KOPT-K1 (cell line): ENCODE results near the gene SMARCB1.
"Not testable (repeated sequence)": the region's sequence is repeated elsewhere in the genome, so short reads cannot be mapped to it uniquely, and the experiment has no call there.

ENCODE experiments used
- H3K27ac ChIP-seq: fragments of 200-600 bp; sonication (generic); 2 replicates; pipeline ENCODE4 v1.5.1; 2016; ENCODE audit warnings: antibody characterized with exemption, mild to moderate bottlenecking, low read depth, low read length; ENCODE audit not compliant: poor library complexity, severe bottlenecking
- H3K36me3 ChIP-seq: fragments of 200-600 bp; sonication (generic); 2 replicates; pipeline ENCODE4 v1.5.1; 2017; ENCODE audit warnings: antibody characterized with exemption, mild to moderate bottlenecking, low read length, moderate library complexity; ENCODE audit not compliant: insufficient read depth
- H3K9me3 ChIP-seq: fragments of 200-600 bp; sonication (generic); 2 replicates; pipeline ENCODE4 v1.5.1; 2017; ENCODE audit warnings: antibody characterized with exemption, low read length, mild to moderate bottlenecking; ENCODE audit not compliant: insufficient read depth, poor library complexity, severe bottlenecking

Gene SMARCB1

GRCh38 chr22:23846081-23846469 lies 59.3 kb downstream of the SMARCB1 start:
- no peaks in the 10 kb centered on the region for H3K9me3 ChIP-seq
- no peak overlapping the region for H3K27ac ChIP-seq

DNA sequence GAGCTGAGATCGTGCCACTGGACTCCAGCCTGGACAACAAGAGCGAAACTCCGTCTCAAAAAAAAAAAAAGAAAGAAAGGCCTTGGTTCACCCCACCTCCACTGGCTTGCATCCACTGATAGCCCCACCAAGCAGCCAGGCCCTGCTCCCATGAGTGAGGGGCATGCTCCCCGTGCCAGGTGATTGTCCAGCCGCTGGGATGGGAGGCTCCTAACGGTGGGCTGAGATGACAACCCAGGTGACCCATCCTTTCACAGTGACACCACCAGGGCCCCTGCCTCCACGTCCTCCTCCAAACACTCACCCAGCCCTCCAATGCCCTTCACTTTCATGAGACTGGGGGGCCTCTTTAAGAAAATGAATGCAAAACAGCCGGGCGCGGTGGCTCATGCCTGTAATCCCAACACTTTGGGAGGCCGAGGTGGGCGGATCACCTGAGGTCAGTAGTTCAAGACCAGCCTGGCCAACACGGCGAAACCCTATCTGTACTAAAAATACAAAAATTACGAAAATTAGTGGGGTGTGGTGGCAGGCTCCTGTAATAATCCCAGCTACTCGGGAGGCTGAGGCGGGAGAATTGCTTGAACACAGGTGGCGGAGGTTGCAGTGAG lies 60.6 kb downstream of the SMARCB1 start:
- no peak overlapping the region for H3K27ac ChIP-seq
- H3K36me3 ChIP-seq: no peaks in the 10 kb centered on the region
- H3K9me3 ChIP-seq: no peaks in the 10 kb centered on the region

More at GRCh38 chr22:23846081-23846469, 59.3 kb downstream of the SMARCB1 start:
- H3K36me3 ChIP-seq: no peaks in the 10 kb centered on the region

- Histone ChIP-seq H3K9me3 (no peaks in the 10 kb centered on the region), H3K36me3 (no peaks in the 10 kb centered on the region), H3K27ac (no peak overlapping the region)
Measured at GRCh38 chr22:23847991-23848864, 61.5 kb downstream of the SMARCB1 start.

GRCh38 chr22:23849009-23850006 lies 62.5 kb downstream of the SMARCB1 start:
- no peaks in the 10 kb centered on the region for H3K9me3 ChIP-seq
- no peaks in the 10 kb centered on the region for H3K36me3 ChIP-seq
- H3K27ac ChIP-seq: no peak overlapping the region

- no peaks in the 10 kb centered on the region for H3K36me3 ChIP-seq
- H3K9me3 ChIP-seq: no peaks in the 10 kb centered on the region
- H3K27ac ChIP-seq: no peak overlapping the region
Measured at GRCh38 chr22:23850136-23850611, 63.4 kb downstream of the SMARCB1 start.

DNA sequence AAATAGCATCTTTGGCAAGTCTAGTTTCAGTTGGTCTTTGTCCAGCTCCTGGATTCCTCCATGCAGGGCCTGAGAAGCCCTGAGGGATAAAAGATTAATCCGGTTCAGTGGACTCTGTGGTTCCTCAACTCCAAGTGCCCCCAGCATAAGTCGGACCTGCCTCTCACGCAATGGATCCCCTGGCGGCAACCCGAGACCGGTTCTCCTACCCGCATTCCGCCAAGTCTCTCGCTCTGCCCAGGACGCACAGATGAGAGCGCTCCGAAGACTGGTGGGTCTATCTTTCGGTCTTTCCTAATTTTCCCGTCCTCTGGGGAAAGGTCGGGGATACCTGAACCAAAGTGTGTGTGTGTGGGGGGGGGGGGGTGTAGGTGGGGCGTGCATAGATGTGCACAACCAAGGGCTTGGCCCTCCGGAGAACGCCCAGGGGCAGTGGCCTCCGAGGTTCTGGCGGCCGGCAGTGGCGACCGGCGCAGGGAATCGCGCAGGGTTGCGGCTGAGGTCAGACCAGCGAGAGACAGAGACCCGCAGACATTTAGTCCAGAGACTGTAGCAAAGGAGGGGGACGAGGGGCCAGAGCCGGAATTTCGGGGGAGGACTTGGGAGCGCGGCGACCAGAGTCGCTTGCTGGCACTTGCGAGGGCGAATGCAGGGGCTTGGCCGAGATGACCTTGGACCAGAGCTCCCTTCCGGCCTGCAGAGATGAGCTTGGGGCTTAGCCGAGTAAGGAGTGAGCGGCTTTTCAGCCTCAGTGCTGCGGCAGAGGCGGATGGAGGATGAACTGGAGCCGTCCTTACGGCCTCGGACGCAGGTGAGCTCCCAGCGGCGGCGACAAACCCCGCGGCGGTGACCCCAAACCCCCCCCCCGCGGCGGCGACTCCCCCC lies 70.2 kb downstream of the SMARCB1 start:
- H3K27ac ChIP-seq: peak overlapping the region; percentile 80
- H3K9me3 ChIP-seq: no peaks in the 10 kb centered on the region
- no peaks in the 10 kb centered on the region for H3K36me3 ChIP-seq

DNA sequence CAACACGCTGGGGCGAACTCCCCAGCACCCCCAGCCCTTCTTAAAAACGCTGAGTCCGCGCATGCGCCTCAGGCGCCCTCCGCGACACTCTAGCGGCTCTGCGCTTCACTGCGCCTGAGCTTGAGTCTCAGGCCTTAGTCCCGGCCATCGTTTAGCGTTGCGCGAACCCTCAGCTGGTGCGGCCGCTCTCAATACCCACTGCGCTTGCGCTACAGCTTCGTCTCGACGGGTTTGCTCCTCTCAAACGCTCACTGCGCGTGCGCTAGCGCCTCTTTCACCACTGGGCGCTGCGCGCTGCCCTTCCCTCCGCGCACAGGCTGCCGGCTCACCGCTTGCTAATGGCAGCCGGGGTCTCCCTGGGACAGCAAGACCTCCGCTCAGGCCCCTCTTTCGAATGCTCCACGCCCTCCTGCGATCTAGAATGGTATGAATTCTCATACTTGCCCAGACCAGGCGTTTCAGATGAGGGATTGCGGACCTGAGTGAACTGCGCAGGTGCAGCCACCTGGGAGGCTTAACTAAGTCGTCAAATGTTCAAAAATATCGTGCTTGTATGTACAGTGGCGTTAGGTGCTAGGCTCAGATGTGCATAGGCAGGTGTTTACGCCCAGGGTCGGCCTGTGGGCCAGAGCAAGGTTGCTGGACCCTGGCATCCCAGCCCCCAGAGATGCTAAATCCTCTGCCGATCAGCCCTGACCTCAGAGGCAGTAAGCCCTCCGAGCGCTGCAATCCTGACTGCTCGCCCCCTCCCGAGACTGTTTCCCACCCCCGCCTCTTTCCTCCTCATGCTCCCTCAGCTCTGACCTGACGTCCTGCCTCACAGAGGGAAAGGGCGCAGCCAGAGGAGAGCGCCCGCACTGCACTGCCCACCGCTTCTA lies 71.1 kb downstream of the SMARCB1 start, which contains the start of gene SLC2A11:
SLC2A11 (plus strand) TSS at position 270 of the 878 bp plus-strand sequence; CDS start at position 395, 125 bp downstream.
- Histone ChIP-seq H3K27ac (peak within 1 kb of the TSS; percentile 80), H3K9me3 (no peaks in the 10 kb centered on the region)

DNA sequence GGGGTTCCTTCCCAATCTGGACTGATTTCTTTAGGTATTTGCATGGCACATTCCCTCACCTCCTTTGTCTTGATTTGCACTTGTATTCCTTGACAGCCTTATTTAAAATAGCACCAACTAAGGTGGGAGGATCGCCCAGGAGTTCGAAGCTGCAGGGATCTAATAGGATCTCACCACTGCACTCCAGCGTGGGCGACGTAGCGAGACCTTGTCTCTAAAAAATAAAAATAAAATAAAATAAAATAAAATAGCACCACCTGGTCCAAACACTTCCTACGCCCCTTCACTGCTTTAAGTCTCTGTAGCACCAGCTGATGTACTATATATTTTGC lies 71.7 kb downstream of the SMARCB1 start:
- Histone ChIP-seq H3K27ac (peak overlapping the region; percentile 80), H3K9me3 (no peaks in the 10 kb centered on the region), H3K36me3 (no peaks in the 10 kb centered on the region)

More for the DNA sequence above, 71.1 kb downstream of the SMARCB1 start, which contains the start of gene SLC2A11:
- no peaks in the 10 kb centered on the region for H3K36me3 ChIP-seq

GRCh38 chr22:23859201-23859600 lies 72.4 kb downstream of the SMARCB1 start:
- no peak overlapping the region for H3K27ac ChIP-seq
- no peaks in the 10 kb centered on the region for H3K36me3 ChIP-seq
- H3K9me3 ChIP-seq: no peaks in the 10 kb centered on the region

DNA sequence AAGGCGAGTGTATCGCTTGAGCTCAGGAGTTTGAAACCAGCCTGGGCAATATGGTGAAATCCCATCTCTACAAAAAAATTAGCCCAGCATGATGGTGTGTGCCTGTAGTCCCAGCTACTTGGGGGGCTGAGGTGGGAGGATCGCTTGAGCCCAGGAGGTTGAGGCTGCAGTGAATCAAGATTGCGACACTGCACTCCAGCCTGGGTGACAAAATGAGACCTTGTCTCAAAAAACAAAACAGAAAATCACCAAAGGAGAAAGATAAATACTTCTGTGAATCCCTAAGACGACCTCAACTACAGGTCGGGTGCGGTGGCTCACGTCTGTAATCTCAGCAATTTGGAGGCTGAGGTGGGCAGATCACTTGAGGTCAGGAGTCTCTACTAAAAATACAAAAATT lies 73.4 kb downstream of the SMARCB1 start:
- not testable (repeated sequence) for H3K9me3 ChIP-seq, H3K27ac ChIP-seq, H3K36me3 ChIP-seq

GRCh38 chr22:23862103-23862502 lies 75.3 kb downstream of the SMARCB1 start:
- Histone ChIP-seq H3K9me3 (no peaks in the 10 kb centered on the region), H3K27ac (no peak overlapping the region), H3K36me3 (no peaks in the 10 kb centered on the region)

DNA sequence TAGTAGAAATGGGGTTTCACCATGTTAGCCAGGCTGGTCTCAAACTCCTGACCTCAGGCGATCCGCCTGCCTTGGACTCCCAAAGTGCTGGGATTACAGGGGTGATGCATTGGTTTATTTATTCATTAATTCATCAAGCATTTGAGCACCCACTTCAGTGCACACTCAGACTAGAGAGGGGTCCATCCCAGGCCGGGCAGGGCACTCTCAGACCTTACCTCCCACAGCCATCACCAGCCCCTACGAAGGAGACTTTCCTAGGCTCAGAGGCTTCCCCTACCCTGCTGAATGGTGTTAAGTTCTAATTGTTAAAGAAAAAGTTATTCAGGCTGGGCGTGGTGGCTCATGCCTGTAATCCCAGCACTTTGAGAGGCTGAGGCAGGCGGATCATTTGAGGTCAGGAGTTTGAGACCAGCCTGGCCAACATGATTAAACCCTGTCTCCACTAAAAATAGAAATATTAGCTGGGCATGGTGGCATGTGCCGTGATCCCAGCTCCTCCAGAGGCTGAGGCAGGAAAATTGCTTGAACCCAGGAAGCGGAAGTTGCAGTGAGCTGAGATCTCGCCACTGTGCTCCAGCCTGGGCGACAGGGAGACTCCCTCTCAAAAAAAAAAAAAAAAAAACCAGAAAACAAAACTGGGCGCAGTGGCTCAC lies 77.9 kb downstream of the SMARCB1 start:
- not testable (repeated sequence) for H3K27ac ChIP-seq, H3K9me3 ChIP-seq, H3K36me3 ChIP-seq

- peaks cover 14% of the 10 kb centered on the region; the same call in 1 of the 2 replicates for H3K36me3 ChIP-seq
- no peaks in the 10 kb centered on the region for H3K9me3 ChIP-seq
- no peak overlapping the region for H3K27ac ChIP-seq
Measured at GRCh38 chr22:23868580-23868979, 81.8 kb downstream of the SMARCB1 start.
